ENCODE data around the gene CHCHD5. TPM values are rescaled to one million over a fixed set of nuclear protein-coding genes. Genes with fewer than 3 reads are reported as not detected.

Gene CHCHD5
- total RNA-seq, 4 donors from 2014 or later: 4.3 to 30.6 (median 17.9) TPM

DNA sequence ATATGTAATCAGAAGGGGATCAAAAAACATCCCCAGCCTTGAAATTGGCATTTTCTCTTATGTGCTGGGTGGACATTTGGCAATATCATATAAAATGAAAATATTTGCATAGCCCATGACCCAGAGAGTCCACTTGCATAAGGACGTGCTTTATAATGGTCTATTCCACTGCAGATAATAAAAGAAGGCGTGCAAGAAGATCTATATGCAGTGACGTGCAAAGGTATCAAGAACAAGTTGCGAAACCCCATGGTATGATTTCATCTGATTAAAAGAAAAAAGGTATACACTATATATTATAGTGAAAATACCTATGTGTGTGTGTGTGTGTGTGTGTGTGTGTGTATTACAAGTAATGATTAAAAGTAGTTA is 52.9 kb downstream of the CHCHD5 start:
- Histone ChIP-seq H3K27ac (no peak overlapping the region), H3K4me1 (peaks cover 0 to 17% (median 2%) of the 10 kb centered on the region in 4 donors), H3K4me3 (no peak overlapping the region), H3K9me3 (no peaks in the 10 kb centered on the region), H3K36me3 (no peaks in the 10 kb centered on the region), H3K27me3 (no peaks in the 10 kb centered on the region)
- TF ChIP-seq CTCF (IDR thresholded peaks at IDR 0.05) (no peak), POLR2A (IDR thresholded peaks at IDR 0.05) (no peak)
- no peak for DNase-seq (ENCODE audit: low spot score in 2 of 2)
- WGBS, 2 donors: 73 to 78% methylated on average over 4 of the region's 4 CpGs

Small RNA genes within 50 kb of the gene (small RNA-seq; reads per million reads assigned to genes)
- gene RF00019: not detected

Other genes with a start within 250 kb of the CHCHD5 start
- 10 to 100 TPM; 10.2 to 24.3 (median 19.0) TPM for gene RGPD8, start 151.0 kb upstream of the CHCHD5 start, total RNA-seq
- gene TTL, start 102.5 kb upstream of the CHCHD5 start, total RNA-seq: 10 to 100 TPM; 11.8 to 27.8 (median 23.3) TPM
- gene POLR1B, start 42.1 kb upstream of the CHCHD5 start, total RNA-seq: 10 to 100 TPM; 10.3 to 14.9 (median 12.1) TPM
- gene SLC20A1, start 61.3 kb downstream of the CHCHD5 start, total RNA-seq: 10 to 100 TPM; 19.3 to 50.5 (median 32.8) TPM
- gene NT5DC4, start 136.4 kb downstream of the CHCHD5 start, total RNA-seq: not detected
- not detected for gene CKAP2L, start 180.0 kb downstream of the CHCHD5 start, total RNA-seq
- gene IL1A, start 199.9 kb downstream of the CHCHD5 start, total RNA-seq: 1 to 10 TPM in 1 of 4 donors, not detected in 3; 1.1 TPM

Data from tibial nerve (tissue), 4 donors.